ENCODE data around the gene LYSMD2.

LYSMD2 gene

DNA sequence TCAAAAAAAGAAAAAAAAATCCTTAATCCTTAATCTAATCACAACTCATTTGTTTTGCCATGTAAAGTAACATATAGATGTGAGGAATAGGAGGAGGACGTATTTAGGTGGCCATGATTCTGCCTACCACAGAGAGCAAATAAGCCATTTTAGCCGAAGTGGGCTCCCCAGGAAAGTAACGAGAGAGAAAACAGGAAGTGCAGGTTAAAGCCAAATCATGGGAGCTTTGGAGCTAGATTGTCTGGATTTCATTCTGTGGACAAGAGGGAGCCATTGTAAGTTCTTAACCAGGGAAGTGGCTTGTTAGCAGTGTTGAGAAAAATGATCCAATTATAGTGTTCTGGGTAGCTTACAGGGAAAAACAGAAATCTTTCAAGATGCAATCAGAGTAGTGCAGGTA is 23.4 kb upstream of the LYSMD2 start:
- Mint-ChIP-seq H3K4me1 (ENCODE audit: low read depth) (peaks cover under 1% of the 10 kb centered on the region), H3K27me3 (ENCODE audit: low read depth) (peaks cover 20% of the 10 kb centered on the region), H3K36me3 (ENCODE audit: low read depth) (no peaks in the 10 kb centered on the region), H3K9me3 (no peaks in the 10 kb centered on the region), H3K27ac (no peak overlapping the region), H3K4me3 (no peak overlapping the region)
- DNase-seq (ENCODE audit: low spot score) = no peak

DNA sequence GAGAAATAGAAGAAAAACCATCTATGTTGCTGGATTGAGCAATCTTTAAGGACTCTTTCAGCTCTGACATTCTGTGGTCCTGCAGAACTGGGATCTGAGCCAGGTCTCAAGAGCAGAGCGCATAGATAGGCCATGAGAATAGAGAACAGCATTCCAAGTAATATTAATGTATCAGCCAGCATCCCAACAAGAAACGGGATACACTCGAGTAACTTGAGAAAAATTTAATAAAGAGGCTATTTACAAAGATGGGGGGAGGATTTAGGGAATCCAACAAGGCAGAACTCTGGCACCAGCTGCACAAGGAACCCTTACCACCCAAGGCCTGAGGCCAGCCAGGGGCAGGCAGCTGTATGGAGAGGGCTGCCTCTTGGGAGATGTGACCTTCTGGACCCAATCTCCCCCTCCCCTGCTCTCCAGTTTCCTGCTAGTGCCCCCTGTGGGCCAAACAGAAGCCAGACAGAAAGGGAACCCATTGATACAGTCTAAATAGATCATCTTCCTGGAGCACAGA is 22.2 kb upstream of the LYSMD2 start:
- Mint-ChIP-seq H3K27ac (no peak overlapping the region), H3K9me3 (no peaks in the 10 kb centered on the region), H3K27me3 (ENCODE audit: low read depth) (peaks cover 31% of the 10 kb centered on the region), H3K4me3 (no peak overlapping the region), H3K36me3 (ENCODE audit: low read depth) (no peaks in the 10 kb centered on the region), H3K4me1 (ENCODE audit: low read depth) (peaks cover 4% of the 10 kb centered on the region)
- no peak for DNase-seq (ENCODE audit: low spot score)

DNA sequence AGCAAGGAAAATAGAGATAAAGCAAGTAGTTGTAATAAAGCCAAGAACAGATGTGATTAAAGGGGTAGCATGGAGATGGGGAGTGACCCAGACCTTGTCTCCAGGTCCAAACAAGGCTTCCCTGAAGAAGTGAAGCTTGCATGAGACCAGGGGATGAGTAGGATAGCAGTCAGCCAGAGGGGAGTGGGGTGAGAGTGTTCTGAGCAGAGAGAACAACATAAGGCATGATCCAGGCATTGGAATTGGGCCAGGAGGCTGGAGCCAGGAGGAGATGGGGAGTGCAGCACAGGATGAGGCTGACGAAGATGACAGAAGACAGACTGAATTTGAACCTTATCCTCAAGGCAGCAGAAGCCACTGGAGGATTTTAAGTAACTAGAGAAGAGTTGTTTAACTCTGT is 21.2 kb upstream of the LYSMD2 start:
- H3K4me1 Mint-ChIP-seq (ENCODE audit: low read depth) = peaks cover 7% of the 10 kb centered on the region
- H3K4me3 Mint-ChIP-seq = no peak overlapping the region
- H3K9me3 Mint-ChIP-seq = peaks cover 5% of the 10 kb centered on the region
- DNase-seq (ENCODE audit: low spot score) = no peak
- H3K27me3 Mint-ChIP-seq (ENCODE audit: low read depth) = peaks cover 40% of the 10 kb centered on the region
- no peak overlapping the region for H3K27ac Mint-ChIP-seq
- peaks cover 4% of the 10 kb centered on the region for H3K36me3 Mint-ChIP-seq (ENCODE audit: low read depth)

DNA sequence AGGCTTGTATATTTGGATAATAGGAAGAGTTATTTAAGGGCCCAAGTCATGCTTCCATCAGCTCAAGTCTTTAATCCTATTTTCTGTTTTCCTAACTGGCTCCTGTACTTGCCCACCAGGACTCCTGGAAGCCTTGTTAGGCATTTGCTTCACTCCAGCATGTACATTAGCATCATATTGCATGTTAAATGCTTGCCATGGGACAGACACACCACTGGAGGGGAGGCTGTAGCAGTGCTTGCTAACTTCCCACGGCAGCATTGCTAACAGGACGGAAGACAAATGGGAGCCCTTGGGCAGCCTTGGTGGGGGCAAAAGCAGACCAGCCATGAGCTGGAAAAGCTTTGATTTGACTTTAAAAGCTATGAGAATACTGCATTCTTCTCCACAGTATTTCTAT is 20.0 kb upstream of the LYSMD2 start:
- Mint-ChIP-seq H3K4me1 (ENCODE audit: low read depth) (peaks cover 9% of the 10 kb centered on the region), H3K27ac (no peak overlapping the region), H3K27me3 (ENCODE audit: low read depth) (peaks cover 52% of the 10 kb centered on the region), H3K36me3 (ENCODE audit: low read depth) (peaks cover 6% of the 10 kb centered on the region), H3K4me3 (no peak overlapping the region), H3K9me3 (peaks cover 5% of the 10 kb centered on the region)
- DNase-seq (ENCODE audit: low spot score) = no peak

DNA sequence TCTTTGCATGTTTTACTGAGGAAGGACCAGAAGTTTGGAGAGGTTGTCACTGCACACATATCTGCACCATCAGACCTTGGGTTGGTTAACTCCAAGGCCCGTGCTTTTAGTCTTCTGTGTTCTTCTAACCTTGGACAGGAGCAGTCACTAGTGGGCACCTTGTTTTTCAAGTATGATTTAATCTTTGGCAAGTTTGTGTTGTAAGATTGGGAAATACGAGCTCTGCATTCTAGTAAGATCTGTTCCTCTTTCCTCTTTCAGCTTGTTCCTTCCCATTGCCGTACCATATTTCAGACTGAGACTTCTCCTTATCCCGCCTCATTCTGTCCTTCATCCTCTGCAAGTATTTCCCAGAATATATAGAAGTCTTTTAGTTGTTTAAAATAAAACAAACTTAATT is 19.0 kb upstream of the LYSMD2 start:
- Mint-ChIP-seq H3K9me3 (peaks cover 5% of the 10 kb centered on the region), H3K36me3 (ENCODE audit: low read depth) (peaks cover 6% of the 10 kb centered on the region), H3K4me1 (ENCODE audit: low read depth) (peaks cover 14% of the 10 kb centered on the region), H3K27me3 (ENCODE audit: low read depth) (peaks cover 57% of the 10 kb centered on the region), H3K4me3 (no peak overlapping the region), H3K27ac (no peak overlapping the region)
- DNase-seq (ENCODE audit: low spot score) = no peak

DNA sequence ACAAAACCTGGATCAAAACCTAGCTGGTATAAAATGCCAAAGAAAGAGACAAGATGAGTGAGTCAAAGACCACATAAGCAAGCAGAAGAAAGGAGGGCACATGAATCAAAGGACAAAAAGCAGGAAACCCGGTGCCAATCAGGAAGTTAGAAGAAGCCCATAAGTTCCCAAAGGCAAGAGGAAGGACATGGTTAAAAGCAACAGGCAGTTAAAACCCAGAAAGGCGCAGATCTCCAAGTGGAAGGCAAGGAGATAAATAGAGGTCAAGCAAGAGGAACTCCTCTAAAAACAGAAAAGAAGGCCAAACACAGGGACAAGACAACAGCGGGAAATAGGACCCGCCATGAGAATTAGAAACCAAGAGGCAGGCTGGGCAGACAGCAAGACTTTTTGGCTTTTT is 18.3 kb upstream of the LYSMD2 start:
- H3K27ac Mint-ChIP-seq = no peak overlapping the region
- H3K4me1 Mint-ChIP-seq (ENCODE audit: low read depth) = peaks cover 16% of the 10 kb centered on the region
- peaks cover 58% of the 10 kb centered on the region for H3K27me3 Mint-ChIP-seq (ENCODE audit: low read depth)
- peaks cover 6% of the 10 kb centered on the region for H3K36me3 Mint-ChIP-seq (ENCODE audit: low read depth)
- DNase-seq (ENCODE audit: low spot score) = no peak
- H3K4me3 Mint-ChIP-seq = no peak overlapping the region
- H3K9me3 Mint-ChIP-seq = peaks cover 5% of the 10 kb centered on the region

DNA sequence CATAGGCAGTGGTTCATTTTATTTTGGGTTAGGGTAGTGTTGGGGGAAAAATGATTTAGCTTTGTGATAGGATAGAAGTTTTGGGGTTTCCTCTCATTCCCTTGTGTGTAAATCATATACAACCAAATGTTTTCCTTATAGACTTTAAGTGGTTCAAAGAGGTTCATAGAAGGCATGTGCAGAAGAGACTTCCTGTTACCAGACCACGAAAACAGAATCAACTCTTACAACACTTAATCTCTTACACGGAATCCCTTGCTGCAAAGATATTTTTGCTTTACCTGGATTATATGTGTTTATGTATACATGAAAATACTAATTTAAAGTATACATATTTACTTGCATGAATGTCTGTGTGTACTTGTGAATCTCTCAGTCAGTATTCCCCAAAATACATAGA is 16.8 kb upstream of the LYSMD2 start:
- peaks cover 5% of the 10 kb centered on the region for H3K9me3 Mint-ChIP-seq
- H3K27ac Mint-ChIP-seq = no peak overlapping the region
- H3K27me3 Mint-ChIP-seq (ENCODE audit: low read depth) = peaks cover 74% of the 10 kb centered on the region
- peaks cover 6% of the 10 kb centered on the region for H3K36me3 Mint-ChIP-seq (ENCODE audit: low read depth)
- DNase-seq (ENCODE audit: low spot score) = no peak
- peaks cover 16% of the 10 kb centered on the region for H3K4me1 Mint-ChIP-seq (ENCODE audit: low read depth)
- H3K4me3 Mint-ChIP-seq = no peak overlapping the region

DNA sequence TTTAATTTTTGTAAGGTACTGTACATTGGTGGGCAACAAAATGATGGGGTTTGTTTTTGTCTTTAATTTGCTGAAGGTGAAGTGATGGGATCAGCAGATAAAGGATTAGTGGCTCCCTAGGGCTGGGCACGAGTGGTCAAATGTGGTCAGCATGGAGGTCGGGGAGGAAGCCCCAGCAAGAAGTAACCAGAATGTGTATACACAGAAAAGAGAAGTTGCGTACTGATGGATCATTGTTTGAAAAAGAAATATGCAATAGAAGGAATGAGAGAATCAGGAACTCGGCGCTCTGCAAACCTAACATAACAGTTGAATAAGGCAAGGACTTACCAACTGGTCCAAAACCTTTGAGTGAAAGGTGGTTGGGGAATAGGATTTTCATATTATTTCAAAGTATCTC is 15.4 kb upstream of the LYSMD2 start:
- peaks cover 71% of the 10 kb centered on the region for H3K27me3 Mint-ChIP-seq (ENCODE audit: low read depth)
- no peak overlapping the region for H3K27ac Mint-ChIP-seq
- H3K9me3 Mint-ChIP-seq = peaks cover 5% of the 10 kb centered on the region
- peaks cover 6% of the 10 kb centered on the region for H3K36me3 Mint-ChIP-seq (ENCODE audit: low read depth)
- peaks cover 20% of the 10 kb centered on the region for H3K4me1 Mint-ChIP-seq (ENCODE audit: low read depth)
- peak overlapping the region; percentile 64 for H3K4me3 Mint-ChIP-seq
- DNase-seq (ENCODE audit: low spot score) = no peak

DNA sequence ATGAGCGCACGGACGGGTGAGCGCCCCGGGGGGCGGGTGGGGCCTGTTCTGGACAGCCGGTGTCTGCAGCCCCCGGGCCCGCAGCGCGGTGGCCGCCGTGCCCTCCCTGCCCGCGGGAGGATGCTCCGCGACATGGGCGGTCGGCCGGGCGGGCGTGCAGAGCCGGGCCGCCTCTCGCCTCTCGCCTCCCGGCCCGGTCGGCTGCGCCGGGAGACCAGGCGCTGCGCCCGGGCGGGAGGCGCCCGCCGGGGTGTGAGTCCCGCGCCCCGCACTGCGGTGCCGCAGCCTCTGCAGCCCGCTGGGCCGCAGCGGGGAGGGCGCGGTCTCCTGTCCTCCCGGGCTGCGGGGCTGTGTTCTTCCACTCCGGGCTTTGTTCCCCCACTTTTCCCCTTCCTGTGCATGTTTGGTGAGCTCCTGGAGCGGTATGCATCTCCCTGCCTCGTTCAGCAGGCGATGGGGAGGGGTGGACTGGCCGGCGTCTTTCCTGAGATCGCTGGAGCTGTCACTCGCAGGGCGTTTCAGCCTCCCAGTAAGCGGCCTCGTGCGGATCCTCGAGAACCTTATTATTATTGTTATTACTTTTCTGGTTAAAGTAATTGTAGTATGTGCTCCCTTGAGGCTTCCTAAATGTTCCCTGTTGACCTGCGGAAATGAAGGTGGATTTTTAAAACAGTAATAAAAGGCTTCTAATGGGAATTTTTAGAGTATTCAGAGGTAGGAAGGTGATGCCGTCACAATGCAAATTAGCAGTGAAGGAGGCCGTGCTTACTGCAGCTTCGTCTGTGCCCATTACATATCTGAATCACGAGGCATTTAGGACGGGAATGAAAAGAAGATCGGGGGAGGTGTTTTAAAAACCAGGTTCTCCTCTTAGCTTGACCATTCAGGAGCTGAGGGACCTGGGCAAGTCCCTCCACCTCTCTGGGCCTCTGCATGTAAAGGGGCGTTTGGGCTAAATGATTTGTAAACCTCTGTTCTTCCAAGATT is 14.5 kb upstream of the LYSMD2 start:
- H3K4me3 Mint-ChIP-seq = peak overlapping the region; percentile 86
- H3K27me3 Mint-ChIP-seq (ENCODE audit: low read depth) = peaks cover 73% of the 10 kb centered on the region
- peaks cover 6% of the 10 kb centered on the region for H3K36me3 Mint-ChIP-seq (ENCODE audit: low read depth)
- H3K27ac Mint-ChIP-seq = no peak overlapping the region
- H3K9me3 Mint-ChIP-seq = peaks cover 5% of the 10 kb centered on the region
- H3K4me1 Mint-ChIP-seq (ENCODE audit: low read depth) = peaks cover 20% of the 10 kb centered on the region
- DNase-seq (ENCODE audit: low spot score) = no peak

DNA sequence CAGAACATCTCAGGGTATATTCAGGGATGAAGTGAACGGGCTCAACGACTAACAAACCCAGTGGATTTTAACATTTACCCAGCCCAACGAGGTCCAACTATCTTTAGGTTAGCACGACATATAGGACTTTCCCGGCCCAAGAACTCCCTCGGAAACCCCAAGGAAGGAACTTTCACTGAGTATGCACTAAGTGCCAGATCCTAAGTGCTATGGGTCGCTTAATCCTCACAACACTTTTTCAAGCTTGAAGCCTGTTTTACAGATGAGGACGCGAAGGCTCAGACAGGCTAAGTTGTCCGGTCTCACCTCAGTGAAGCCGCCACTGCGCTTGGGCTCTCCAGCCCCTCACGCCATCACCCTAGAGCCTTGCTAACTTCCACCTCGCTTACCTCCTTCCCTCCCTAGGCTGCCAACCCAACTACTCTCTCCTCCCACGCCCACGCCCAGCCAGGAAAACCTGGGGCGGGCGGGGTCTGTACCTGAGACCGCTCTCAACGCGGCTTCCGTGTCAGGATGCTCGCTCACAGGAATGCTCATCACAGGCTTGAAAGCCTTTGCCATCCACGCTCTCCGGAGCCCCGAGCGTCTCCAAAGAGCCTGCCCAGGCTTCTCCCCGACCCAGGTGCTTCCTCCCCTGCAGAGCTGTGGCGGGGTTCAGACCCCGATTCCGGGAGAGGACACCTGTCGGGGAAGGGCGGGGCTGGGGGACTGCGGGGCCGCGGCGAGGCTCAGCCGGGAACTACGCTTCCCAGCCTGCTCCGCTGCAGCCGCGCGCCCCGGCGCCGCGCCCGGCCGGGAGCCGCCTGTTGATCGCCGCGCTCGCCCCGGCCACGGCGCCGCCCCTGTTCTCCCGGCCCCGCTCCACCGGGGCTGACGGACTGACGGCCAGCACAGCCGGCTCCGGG is 13.6 kb upstream of the LYSMD2 start, which contains the start of gene TMOD2:
TSS of gene TMOD2 (plus strand) at position 806 of the 905 bp plus-strand sequence. CDS start 14,845 bp downstream, outside the sequence.
- Mint-ChIP-seq H3K4me3 (peak within 1 kb of the TSS; percentile 86), H3K9me3 (peaks cover 5% of the 10 kb centered on the region), H3K36me3 (ENCODE audit: low read depth) (peaks cover 6% of the 10 kb centered on the region), H3K27me3 (ENCODE audit: low read depth) (peaks cover 71% of the 10 kb centered on the region), H3K4me1 (ENCODE audit: low read depth) (peaks cover 20% of the 10 kb centered on the region), H3K27ac (no peak within 1 kb of the TSS)
- DNase-seq (ENCODE audit: low spot score) = peak; percentile 38

DNA sequence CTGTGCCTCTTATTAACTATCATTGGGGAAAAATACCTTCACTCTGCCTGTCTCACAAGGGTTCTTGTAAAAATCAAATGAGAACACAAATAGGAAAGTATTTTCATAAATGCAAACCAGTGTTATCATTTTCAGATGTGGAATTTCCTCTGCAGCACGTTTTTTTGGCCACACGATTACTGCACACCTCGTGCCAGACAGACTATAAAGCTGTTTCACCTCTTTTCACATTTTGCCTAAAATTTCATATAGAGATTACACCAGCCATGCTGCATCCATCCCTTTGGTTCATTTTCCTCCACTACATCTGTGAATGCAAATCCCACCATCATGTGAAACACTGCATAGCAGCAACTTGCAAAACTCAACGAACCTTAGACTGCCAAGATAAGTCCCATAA is 12.7 kb upstream of the LYSMD2 start:
- no peak for DNase-seq (ENCODE audit: low spot score)
- Mint-ChIP-seq H3K4me3 (peak overlapping the region; percentile 36), H3K9me3 (peaks cover 5% of the 10 kb centered on the region), H3K36me3 (ENCODE audit: low read depth) (peaks cover 6% of the 10 kb centered on the region), H3K4me1 (ENCODE audit: low read depth) (peaks cover 17% of the 10 kb centered on the region), H3K27ac (no peak overlapping the region), H3K27me3 (ENCODE audit: low read depth) (peaks cover 70% of the 10 kb centered on the region)

DNA sequence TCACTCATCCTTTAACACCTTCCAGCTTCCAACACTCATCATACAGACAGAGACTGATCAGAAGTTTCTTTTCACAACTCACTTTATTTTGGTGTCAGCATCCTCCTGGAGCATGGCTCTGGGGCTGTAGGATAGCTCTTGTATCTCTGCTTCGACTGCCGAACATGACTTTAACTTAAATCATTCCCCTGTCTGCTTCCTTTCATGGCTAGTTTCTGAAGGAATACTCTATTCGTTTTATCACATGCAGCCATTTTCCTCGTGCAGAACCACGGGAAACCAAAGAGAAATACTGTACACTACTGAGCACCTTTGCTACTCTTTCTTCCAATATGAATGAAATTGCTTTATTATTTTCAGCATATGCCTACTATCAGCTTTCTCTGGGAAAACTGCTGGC is 11.9 kb upstream of the LYSMD2 start:
- Mint-ChIP-seq H3K36me3 (ENCODE audit: low read depth) (peaks cover 6% of the 10 kb centered on the region), H3K27ac (no peak overlapping the region), H3K9me3 (peaks cover 4% of the 10 kb centered on the region), H3K27me3 (ENCODE audit: low read depth) (peaks cover 69% of the 10 kb centered on the region), H3K4me3 (no peak overlapping the region), H3K4me1 (ENCODE audit: low read depth) (peaks cover 17% of the 10 kb centered on the region)
- DNase-seq (ENCODE audit: low spot score) = no peak

DNA sequence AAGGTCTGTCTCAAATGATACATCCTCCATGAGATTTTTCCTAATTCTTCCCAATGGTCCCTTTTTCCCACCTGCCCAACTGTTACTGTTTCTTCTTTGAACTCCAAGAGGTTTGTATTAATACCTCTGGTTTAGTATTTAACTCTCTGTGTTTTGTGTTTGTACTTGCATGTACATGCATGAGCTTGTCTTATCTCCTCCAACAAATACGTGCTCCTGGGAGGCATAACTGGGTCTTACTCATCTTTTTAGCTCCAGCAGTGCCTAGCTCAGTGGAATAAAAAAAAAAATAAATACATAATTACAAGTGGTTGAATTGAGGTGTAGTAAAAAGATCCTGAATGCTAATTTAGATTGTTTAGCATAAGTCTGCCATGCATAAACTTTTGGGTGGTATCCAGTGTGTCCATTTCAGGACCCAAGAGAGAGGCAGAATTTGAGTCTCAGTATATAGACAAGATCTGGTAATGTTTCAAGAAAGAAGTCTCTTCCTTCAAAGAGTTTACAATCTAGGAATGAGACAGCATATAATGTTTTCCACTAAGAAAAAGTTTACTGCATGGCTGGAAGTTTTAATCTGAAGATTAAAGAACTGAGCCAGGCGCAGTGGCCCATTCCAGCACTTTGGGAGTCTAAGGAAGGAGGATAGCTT is 1.7 kb upstream of the LYSMD2 start:
- DNase-seq (ENCODE audit: low spot score) = no peak
- peak overlapping the region; percentile 5 for H3K27ac Mint-ChIP-seq
- H3K36me3 Mint-ChIP-seq (ENCODE audit: low read depth) = peaks cover 2% of the 10 kb centered on the region
- no peaks in the 10 kb centered on the region for H3K9me3 Mint-ChIP-seq
- H3K4me3 Mint-ChIP-seq = peak overlapping the region; percentile 16
- H3K4me1 Mint-ChIP-seq (ENCODE audit: low read depth) = peaks cover 36% of the 10 kb centered on the region
- peaks cover 22% of the 10 kb centered on the region for H3K27me3 Mint-ChIP-seq (ENCODE audit: low read depth)
